MM.1S (cell line): ENCODE results near the gene RTKN.

Experiments used
- EZH2 ChIP-seq: fragments of 300-600 bp; sonication (generic); optimal IDR thresholded peaks from 2 replicates; pipeline ENCODE3; 2017; ENCODE audit warnings: low read depth, mild to moderate bottlenecking, antibody characterized with exemption, low read length, mixed read lengths
- EZH2phosphoT487 ChIP-seq: fragments of 300-600 bp; sonication (generic); IDR thresholded peaks from 2 replicates; pipeline ENCODE4 v1.6.1; 2018; ENCODE audit warnings: antibody characterized with exemption, low read length
- TF ChIP-seq, protein P1 (sequence below): fragments of 300-600 bp; sonication (generic); IDR thresholded peaks from 2 replicates; pipeline ENCODE4 v1.5.1; 2016; ENCODE audit warnings: antibody characterized with exemption, low read length, mixed read lengths

DNA sequence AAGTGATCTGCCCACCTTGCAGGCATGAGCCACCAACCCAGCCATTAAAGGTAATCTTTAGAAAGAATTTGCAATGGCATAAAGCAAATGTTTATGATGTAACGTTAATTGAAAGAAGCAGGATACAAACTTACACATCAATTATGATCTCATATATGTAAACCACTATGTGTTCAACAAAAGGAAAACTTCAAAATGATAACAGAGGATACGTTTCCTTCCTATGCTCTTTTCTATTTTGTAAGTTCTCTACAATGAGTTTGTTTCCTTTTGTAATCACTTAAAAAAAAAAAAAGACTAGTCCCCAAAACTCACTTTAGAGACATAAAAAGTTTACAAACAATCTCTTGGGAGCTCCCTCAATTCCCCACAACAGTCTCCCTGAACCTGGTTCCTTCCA, 21.7 kb downstream of the RTKN start:
- TF ChIP-seq, protein P1, sequence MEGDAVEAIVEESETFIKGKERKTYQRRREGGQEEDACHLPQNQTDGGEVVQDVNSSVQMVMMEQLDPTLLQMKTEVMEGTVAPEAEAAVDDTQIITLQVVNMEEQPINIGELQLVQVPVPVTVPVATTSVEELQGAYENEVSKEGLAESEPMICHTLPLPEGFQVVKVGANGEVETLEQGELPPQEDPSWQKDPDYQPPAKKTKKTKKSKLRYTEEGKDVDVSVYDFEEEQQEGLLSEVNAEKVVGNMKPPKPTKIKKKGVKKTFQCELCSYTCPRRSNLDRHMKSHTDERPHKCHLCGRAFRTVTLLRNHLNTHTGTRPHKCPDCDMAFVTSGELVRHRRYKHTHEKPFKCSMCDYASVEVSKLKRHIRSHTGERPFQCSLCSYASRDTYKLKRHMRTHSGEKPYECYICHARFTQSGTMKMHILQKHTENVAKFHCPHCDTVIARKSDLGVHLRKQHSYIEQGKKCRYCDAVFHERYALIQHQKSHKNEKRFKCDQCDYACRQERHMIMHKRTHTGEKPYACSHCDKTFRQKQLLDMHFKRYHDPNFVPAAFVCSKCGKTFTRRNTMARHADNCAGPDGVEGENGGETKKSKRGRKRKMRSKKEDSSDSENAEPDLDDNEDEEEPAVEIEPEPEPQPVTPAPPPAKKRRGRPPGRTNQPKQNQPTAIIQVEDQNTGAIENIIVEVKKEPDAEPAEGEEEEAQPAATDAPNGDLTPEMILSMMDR: no peak
- no peak for TF ChIP-seq EZH2
- no peak for TF ChIP-seq EZH2phosphoT487
